HEK293 (cell line): ENCODE measurements around the gene WNT11.
A peak's percentile ranks its signal among the peaks of the same experiment; 100 is the strongest.

Experiments
- CTCF ChIA-PET: fragments of 350-600 bp; formaldehyde crosslinking; extraction: SDS; loops from one replicate; lab custom pipeline; 2021; ENCODE audit warnings: antibody characterized with exemption; lab: Yijun Ruan, JAX
- POLR2A ChIA-PET: fragments of 300-600 bp; formaldehyde crosslinking; extraction: SDS; loops from one replicate; lab custom pipeline; 2020; ENCODE audit warnings: antibody characterized with exemption, inconsistent platforms; lab: Yijun Ruan, JAX
- H3K27ac ChIP-seq: fragments of 200-500 bp; sonication (Bioruptor generic); 2 replicates; pipeline ENCODE4 v1.5.1; 2014; ENCODE audit warnings: low read depth, low read length, control low read depth, inconsistent platforms; ENCODE audit errors: extremely low read depth
- H3K36me3 ChIP-seq, 2 experiments: fragments of 200-500 bp in 1 of 2; sonication (Bioruptor generic) in 1 of 2; 1 replicate in 1 of 2; 2 replicates in 1 of 2; pipeline ENCODE4 v1.5.1; 2014 to 2017; ENCODE audit warnings: inconsistent platforms in 2 of 2, low read length in 2 of 2; ENCODE audit not compliant: control insufficient read depth in 2 of 2, insufficient read depth in 1 of 2
- H3K4me1 ChIP-seq: fragments of 200-500 bp; sonication (Bioruptor generic); 2 replicates; pipeline ENCODE4 v1.5.1; 2014; ENCODE audit warnings: mild to moderate bottlenecking, low read length, inconsistent platforms; ENCODE audit not compliant: control insufficient read depth, insufficient read depth
- H3K4me3 ChIP-seq: 2 replicates; pipeline ENCODE4 v1.5.1; 2011; ENCODE audit warnings: low read depth, mild to moderate bottlenecking, control low read depth, low read length, moderate library complexity
- H3K9me3 ChIP-seq: fragments of 200-500 bp; sonication (Bioruptor generic); 2 replicates; pipeline ENCODE4 v1.5.1; 2014; ENCODE audit warnings: low read depth, low read length, inconsistent platforms; ENCODE audit not compliant: control insufficient read depth, insufficient read depth
- GLIS1 ChIP-seq: fragments of 450-650 bp; formaldehyde crosslinking; IDR thresholded peaks from 2 replicates; pipeline ENCODE4 v1.5.1; 2016; ENCODE audit warnings: missing biosample characterization, missing genetic modification characterization
- GLIS2 ChIP-seq: fragments of 450-650 bp; formaldehyde crosslinking; IDR thresholded peaks from 2 replicates; pipeline ENCODE4 v1.5.1; 2016; ENCODE audit warnings: missing biosample characterization, missing genetic modification characterization
- IKZF3 ChIP-seq: fragments of 450-650 bp; IDR thresholded peaks from 2 replicates; pipeline ENCODE4 v1.5.0; 2018; ENCODE audit warnings: missing biosample characterization, mild to moderate bottlenecking, missing genetic modification characterization, moderate library complexity
- KLF8 ChIP-seq: fragments of 450-650 bp; formaldehyde crosslinking; IDR thresholded peaks from 2 replicates; pipeline ENCODE4 v1.5.1; 2016; ENCODE audit warnings: missing biosample characterization, missing genetic modification characterization
- SP2 ChIP-seq: fragments of 450-650 bp; formaldehyde crosslinking; IDR thresholded peaks from 2 replicates; pipeline ENCODE4 v1.5.1; 2016; ENCODE audit warnings: missing biosample characterization, missing genetic modification characterization
- SP3 ChIP-seq: fragments of 450-650 bp; formaldehyde crosslinking; IDR thresholded peaks from 2 replicates; pipeline ENCODE4 v1.5.1; 2016; ENCODE audit warnings: missing biosample characterization, missing genetic modification characterization
- ZBTB20 ChIP-seq: fragments of 450-650 bp; formaldehyde crosslinking; IDR thresholded peaks from 2 replicates; pipeline ENCODE4 v1.5.1; 2016; ENCODE audit warnings: missing biosample characterization, missing genetic modification characterization
- ZEB2 ChIP-seq: fragments of 450-650 bp; formaldehyde crosslinking; IDR thresholded peaks from 2 replicates; pipeline ENCODE4 v1.5.1; 2016; ENCODE audit warnings: missing biosample characterization, missing genetic modification characterization
- ZFHX2 ChIP-seq: fragments of 450-650 bp; formaldehyde crosslinking; conservative IDR thresholded peaks from 2 replicates; pipeline ENCODE4 v1.5.1; 2016; ENCODE audit warnings: missing biosample characterization, missing genetic modification characterization
- ZNF140 ChIP-seq: fragments of 450-650 bp; formaldehyde crosslinking; IDR thresholded peaks from 2 replicates; pipeline ENCODE4 v1.5.1; 2016; ENCODE audit warnings: missing biosample characterization, missing genetic modification characterization
- ZNF169 ChIP-seq: fragments of 450-650 bp; formaldehyde crosslinking; IDR thresholded peaks from 2 replicates; pipeline ENCODE4 v1.5.1; 2016; ENCODE audit warnings: missing biosample characterization, missing genetic modification characterization
- ZNF335 ChIP-seq: fragments of 450-650 bp; formaldehyde crosslinking; conservative IDR thresholded peaks from 2 replicates; pipeline ENCODE4 v1.5.1; 2016; ENCODE audit warnings: missing biosample characterization, missing genetic modification characterization
- ZNF549 ChIP-seq: fragments of 450-650 bp; IDR thresholded peaks from 2 replicates; pipeline ENCODE4 v1.5.1; 2018; ENCODE audit warnings: missing biosample characterization, missing genetic modification characterization, mild to moderate bottlenecking, inconsistent platforms, moderate library complexity
- TF ChIP-seq, protein P1 (sequence below): fragments of 450-650 bp; formaldehyde crosslinking; IDR thresholded peaks from 2 replicates; pipeline ENCODE4 v1.5.1; 2016; ENCODE audit warnings: missing biosample characterization, missing genetic modification characterization
- TF ChIP-seq, protein P2 (sequence below): fragments of 450-650 bp; formaldehyde crosslinking; IDR thresholded peaks from 2 replicates; pipeline ENCODE4 v1.5.1; 2016; ENCODE audit warnings: missing biosample characterization, missing genetic modification characterization
- TF ChIP-seq, protein P3 (sequence below): fragments of 450-650 bp; formaldehyde crosslinking; IDR thresholded peaks from 2 replicates; pipeline ENCODE4 v1.5.1; 2016; ENCODE audit warnings: missing biosample characterization, missing genetic modification characterization
- TF ChIP-seq, protein P4 (sequence below): fragments of 450-650 bp; formaldehyde crosslinking; optimal IDR thresholded peaks from 2 replicates; pipeline ENCODE3; 2016; ENCODE audit warnings: missing biosample characterization, mild to moderate bottlenecking, missing genetic modification characterization

The WNT11 gene

DNA sequence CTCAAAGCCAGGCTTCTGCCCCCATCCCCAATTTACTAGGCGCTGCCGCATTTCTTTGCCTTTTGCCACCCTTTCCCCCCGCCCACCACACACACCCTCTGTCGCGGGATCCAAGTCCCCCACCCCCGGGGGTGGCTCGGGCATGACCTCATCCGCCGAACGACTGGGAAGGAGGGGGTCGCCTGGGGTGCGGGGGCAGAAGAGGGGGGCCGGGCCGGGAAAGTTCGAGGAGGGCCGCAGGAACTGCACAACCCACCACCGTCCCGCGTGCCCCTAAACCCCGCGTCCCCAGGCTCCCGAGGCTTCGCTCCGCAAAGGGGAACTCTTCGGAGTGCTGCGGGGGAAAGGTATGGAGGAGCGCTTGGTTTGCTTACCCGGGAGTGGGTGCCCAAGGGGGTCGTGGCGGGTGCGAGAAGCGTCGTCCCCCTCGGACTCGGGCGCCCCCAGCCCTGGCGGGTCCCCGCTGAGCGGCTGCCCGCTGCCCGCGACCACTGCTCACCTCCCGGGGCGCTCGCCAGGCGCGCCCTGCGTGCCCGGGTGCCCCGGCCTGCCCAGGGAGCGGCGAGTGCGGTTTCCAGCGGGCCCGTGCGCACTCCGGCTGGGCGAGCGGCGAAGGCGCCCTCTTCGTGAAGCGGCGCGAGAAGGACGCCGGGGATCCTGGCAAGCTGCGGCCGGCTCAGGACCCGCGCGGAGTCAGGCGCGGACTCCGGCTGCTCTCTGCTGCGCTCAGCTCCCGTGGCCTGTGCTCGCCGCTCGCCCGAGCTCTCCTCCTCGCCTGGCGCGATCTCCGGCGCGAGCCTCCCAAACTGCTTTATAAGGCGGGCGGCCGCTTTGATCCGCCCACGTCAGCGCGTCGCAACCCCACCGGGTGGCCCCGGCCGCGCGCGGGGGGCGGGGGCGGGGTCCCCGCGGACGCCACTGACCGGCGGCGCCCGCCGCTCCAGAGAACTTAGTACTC lies 4.0 kb upstream of the WNT11 start (continued):
- TF ChIP-seq, protein P1, sequence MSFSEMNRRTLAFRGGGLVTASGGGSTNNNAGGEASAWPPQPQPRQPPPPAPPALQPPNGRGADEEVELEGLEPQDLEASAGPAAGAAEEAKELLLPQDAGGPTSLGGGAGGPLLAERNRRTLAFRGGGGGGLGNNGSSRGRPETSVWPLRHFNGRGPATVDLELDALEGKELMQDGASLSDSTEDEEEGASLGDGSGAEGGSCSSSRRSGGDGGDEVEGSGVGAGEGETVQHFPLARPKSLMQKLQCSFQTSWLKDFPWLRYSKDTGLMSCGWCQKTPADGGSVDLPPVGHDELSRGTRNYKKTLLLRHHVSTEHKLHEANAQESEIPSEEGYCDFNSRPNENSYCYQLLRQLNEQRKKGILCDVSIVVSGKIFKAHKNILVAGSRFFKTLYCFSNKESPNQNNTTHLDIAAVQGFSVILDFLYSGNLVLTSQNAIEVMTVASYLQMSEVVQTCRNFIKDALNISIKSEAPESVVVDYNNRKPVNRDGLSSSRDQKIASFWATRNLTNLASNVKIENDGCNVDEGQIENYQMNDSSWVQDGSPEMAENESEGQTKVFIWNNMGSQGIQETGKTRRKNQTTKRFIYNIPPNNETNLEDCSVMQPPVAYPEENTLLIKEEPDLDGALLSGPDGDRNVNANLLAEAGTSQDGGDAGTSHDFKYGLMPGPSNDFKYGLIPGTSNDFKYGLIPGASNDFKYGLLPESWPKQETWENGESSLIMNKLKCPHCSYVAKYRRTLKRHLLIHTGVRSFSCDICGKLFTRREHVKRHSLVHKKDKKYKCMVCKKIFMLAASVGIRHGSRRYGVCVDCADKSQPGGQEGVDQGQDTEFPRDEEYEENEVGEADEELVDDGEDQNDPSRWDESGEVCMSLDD (tag by site-specific recombination) = peak; percentile 32; the same call in 1 of the 2 replicates
- TF ChIP-seq SP2 (tag by site-specific recombination) (peak; percentile 34; the same call in 1 of the 2 replicates), ZEB2 (tag by site-specific recombination) (0 out of 2 replicates have a peak, but pooled peaks have one; percentile 5), SP3 (tag by site-specific recombination) (0 out of 2 replicates have a peak, but pooled peaks have one; percentile 6), ZNF549 (tag by site-specific recombination) (no peak), ZNF169 (no peak), IKZF3 (tag by site-specific recombination) (no peak), ZNF140 (tag by site-specific recombination) (no peak), KLF8 (tag by site-specific recombination) (peak; percentile 61; the same call in 1 of the 2 replicates), GLIS1 (tag by site-specific recombination) (peak; percentile 64)
- TF ChIP-seq, protein P2, sequence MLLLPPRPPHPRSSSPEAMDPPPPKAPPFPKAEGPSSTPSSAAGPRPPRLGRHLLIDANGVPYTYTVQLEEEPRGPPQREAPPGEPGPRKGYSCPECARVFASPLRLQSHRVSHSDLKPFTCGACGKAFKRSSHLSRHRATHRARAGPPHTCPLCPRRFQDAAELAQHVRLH = no peak
- TF ChIP-seq, protein P3, sequence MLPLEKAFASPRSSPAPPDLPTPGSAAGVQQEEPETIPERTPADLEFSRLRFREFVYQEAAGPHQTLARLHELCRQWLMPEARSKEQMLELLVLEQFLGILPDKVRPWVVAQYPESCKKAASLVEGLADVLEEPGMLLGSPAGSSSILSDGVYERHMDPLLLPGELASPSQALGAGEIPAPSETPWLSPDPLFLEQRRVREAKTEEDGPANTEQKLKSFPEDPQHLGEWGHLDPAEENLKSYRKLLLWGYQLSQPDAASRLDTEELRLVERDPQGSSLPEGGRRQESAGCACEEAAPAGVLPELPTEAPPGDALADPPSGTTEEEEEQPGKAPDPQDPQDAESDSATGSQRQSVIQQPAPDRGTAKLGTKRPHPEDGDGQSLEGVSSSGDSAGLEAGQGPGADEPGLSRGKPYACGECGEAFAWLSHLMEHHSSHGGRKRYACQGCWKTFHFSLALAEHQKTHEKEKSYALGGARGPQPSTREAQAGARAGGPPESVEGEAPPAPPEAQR (tag by site-specific recombination) = no peak
- TF ChIP-seq, protein P4, sequence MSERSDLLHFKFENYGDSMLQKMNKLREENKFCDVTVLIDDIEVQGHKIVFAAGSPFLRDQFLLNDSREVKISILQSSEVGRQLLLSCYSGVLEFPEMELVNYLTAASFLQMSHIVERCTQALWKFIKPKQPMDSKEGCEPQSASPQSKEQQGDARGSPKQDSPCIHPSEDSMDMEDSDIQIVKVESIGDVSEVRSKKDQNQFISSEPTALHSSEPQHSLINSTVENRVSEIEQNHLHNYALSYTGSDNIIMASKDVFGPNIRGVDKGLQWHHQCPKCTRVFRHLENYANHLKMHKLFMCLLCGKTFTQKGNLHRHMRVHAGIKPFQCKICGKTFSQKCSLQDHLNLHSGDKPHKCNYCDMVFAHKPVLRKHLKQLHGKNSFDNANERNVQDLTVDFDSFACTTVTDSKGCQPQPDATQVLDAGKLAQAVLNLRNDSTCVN (tag by site-specific recombination) = peak; percentile 87

DNA sequence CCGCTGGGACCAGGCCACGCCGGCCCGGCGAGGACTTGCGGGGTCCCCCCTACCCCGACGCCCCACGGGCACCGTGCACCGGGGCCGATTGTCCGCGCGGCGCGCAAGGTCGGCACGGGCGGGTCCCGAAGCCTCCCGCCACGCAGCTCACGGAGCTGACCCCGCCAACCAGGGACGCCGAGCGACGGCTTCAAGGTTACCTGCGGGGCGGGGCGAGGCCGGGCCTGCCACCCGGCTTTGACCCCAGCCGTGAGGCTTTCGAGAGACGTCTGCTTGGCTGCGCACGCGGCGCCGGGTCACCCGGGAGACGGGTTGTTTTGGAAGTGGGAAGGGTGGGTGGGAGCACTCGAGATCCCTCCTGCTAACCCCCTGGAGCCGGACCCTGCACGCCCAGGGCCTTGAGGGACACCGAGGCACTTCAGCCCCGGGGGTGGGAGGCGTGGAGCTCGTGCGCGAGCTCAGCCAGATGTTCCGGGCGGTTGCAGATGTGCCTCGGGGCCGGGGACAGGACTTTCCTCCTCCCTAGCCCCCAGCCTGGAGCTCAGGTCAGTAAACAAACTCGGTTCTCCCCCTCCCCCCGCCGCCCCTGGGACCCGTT lies 3.2 kb upstream of the WNT11 start:
- no peaks in the 10 kb centered on the region; the same call in 1 of the 2 replicates for H3K4me1 ChIP-seq
- CTCF ChIA-PET = interaction anchor here (0.5 to 3.7 kb wide), 14 partner anchors 10 to 801 kb away, joined by 3 to 68 read pairs (median 4); no protein-coding TSS in a partner anchor
- POLR2A ChIA-PET = interaction anchor here (0.7 to 2.0 kb wide), 4 partner anchors 10 to 105 kb away, joined by 3 to 7 read pairs (median 4); no protein-coding TSS in a partner anchor

More for the DNA sequence above, 3.2 kb upstream of the WNT11 start:
- TF ChIP-seq ZFHX2 (tag by site-specific recombination) (no peak), SP2 (tag by site-specific recombination) (peak; percentile 40), ZBTB20 (peak; percentile 47; the same call in 1 of the 2 replicates), ZEB2 (tag by site-specific recombination) (0 out of 2 replicates have a peak, but pooled peaks have one; percentile 15), GLIS2 (tag by site-specific recombination) (peak; percentile 8; the same call in 1 of the 2 replicates), ZNF335 (no peak)
- TF ChIP-seq, all 188 proteins: peak for 4
- H3K4me3 ChIP-seq = peak overlapping the region; percentile 46
- peaks cover 0 to 4% of the 10 kb centered on the region in 2 experiments; a peak in 1 of 3 replicates for H3K36me3 ChIP-seq
- no peaks in the 10 kb centered on the region for H3K9me3 ChIP-seq
- H3K27ac ChIP-seq = peak overlapping the region; percentile 50; the same call in 1 of the 2 replicates
